ENCODE measurements around the gene RBM24.

DNA sequence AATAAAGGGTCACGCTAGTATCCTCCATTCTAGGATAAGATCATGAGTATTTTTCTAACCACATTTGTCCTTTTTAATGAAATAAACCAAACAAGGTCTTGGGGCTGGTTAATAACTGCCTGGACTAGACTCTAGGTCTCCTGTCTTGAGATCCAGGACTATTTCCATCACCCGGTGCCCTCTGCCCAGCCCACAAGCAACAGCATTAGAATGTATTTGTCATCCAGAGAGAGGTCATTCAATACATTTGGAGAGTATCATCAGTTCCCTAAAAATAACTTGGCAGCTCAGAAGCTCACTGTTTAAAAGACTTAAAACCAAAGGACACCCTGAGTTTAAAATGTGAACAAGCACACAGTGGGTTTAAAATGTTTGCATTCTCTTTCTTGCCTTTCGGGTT is 4.4 kb upstream of the RBM24 start:
- TF ChIP-seq CTCF (IDR thresholded peaks at IDR 0.05) (no peak), POLR2A (IDR thresholded peaks at IDR 0.05) (no peak), EP300 (IDR thresholded peaks at IDR 0.05) (no peak)

Data from tibial nerve (tissue), 4 donors.